Testis (tissue), 3 donors: ENCODE measurements around the gene HHIPL1. TPM values are rescaled to one million over a fixed set of nuclear protein-coding genes. Genes with fewer than 3 reads are reported as not detected.

Source experiments
- DNase-seq: peaks from one replicate; pipeline ENCODE4 v3.0.0-alpha.2; 2019
- H3K27ac ChIP-seq, 2 donors: fragments of 200-600 bp; sonication (generic); one replicate each; pipeline ENCODE4 v1.5.1; 2019
- H3K27me3 ChIP-seq: fragments of 200-600 bp; sonication (generic); one replicate; pipeline ENCODE4 v1.5.1; 2019
- H3K36me3 ChIP-seq: fragments of 200-600 bp; sonication (generic); one replicate; pipeline ENCODE4 v1.5.1; 2017; ENCODE audit warnings: low read depth; ENCODE audit errors: missing control alignments
- H3K4me1 ChIP-seq: fragments of 200-600 bp; sonication (generic); one replicate; pipeline ENCODE4 v1.5.1; 2019
- H3K4me3 ChIP-seq, 2 donors: fragments of 200-600 bp; sonication (generic); one replicate each; pipeline ENCODE4 v1.5.1; 2017 to 2019
- H3K9me3 ChIP-seq: fragments of 200-600 bp; sonication (generic); one replicate; pipeline ENCODE4 v1.5.1; 2017
- CTCF ChIP-seq, 3 experiments: fragments of 450-650 bp in 2 of 3; fragments of 200-600 bp in 1 of 3; sonication (generic) in 1 of 3; IDR thresholded peaks; one replicate each; pipeline ENCODE4 v1.5.1; 2016 to 2019; ENCODE audit warnings: antibody characterized with exemption in 3 of 3, mild to moderate bottlenecking in 2 of 3, moderate library complexity in 1 of 3
- POLR2A ChIP-seq: fragments of 450-650 bp; IDR thresholded peaks from one replicate; pipeline ENCODE4 v1.6.1; 2017; ENCODE audit warnings: antibody characterized with exemption, mild to moderate bottlenecking, moderate library complexity
- WGBS, 2 donors: methylation state at CpG; one replicate each; pipeline ENCODE4 v1.1.5; 2018; 5-methylcytosine and 5-hydroxymethylcytosine counted together
- intact Hi-C: fragments of 100-400 bp; cut with DNase I; formaldehyde crosslinking; loops from one replicate; pipeline ENCODE4 v1.15.1; 2023; ENCODE audit warnings: low total_unique reads
- polyA plus RNA-seq: library from polyadenylated mRNA; stranded (reverse); fragments of 350-450 nt; fragmentation: Illumina TruSeq; extraction: RNeasy Lipid Tissue Mini Kit (QIAGEN cat#74804); gene quantifications from one replicate; pipeline ENCODE4 v1.2.3, GENCODE V29; 2014; ENCODE audit warnings: low read depth, low replicate concordance; ENCODE audit not compliant: insufficient read depth
- total RNA-seq, 2 donors: library from RNA; depleted of rRNA; stranded (reverse); fragments of >200 nt; gene quantifications; one replicate each; pipeline ENCODE4 v1.2.3, GENCODE V29; 2016

The HHIPL1 gene
- total and polyA plus RNA-seq, 3 donors from 2014 or later: 1.0 to 3.9 (median 2.7) TPM

- intact Hi-C loops: no loop called here
- Histone ChIP-seq H3K4me1 (no peaks in the 10 kb centered on the region), H3K9me3 (no peaks in the 10 kb centered on the region), H3K36me3 (no peaks in the 10 kb centered on the region), H3K27me3 (no peaks in the 10 kb centered on the region), H3K4me3 (no peak overlapping the region), H3K27ac (no peak overlapping the region)
- TF ChIP-seq CTCF (IDR thresholded peaks at IDR 0.05): no peak
- no peak for TF ChIP-seq POLR2A
- no peak for DNase-seq
- WGBS, 2 donors: 96 to 99% methylated on average over 2 of the region's 2 CpGs
Measured at GRCh38 chr14:99704037-99704436, 59.1 kb downstream of the HHIPL1 start.

GRCh38 chr14:99706107-99706900 is 61.4 kb downstream of the HHIPL1 start:
- intact Hi-C loops: no loop called here
- H3K9me3 ChIP-seq: no peaks in the 10 kb centered on the region
- H3K27ac ChIP-seq: no peak overlapping the region
- no peak for DNase-seq
- H3K4me1 ChIP-seq: no peaks in the 10 kb centered on the region
- TF ChIP-seq POLR2A (no peak), CTCF (IDR thresholded peaks at IDR 0.05) (no peak)
- H3K27me3 ChIP-seq: no peaks in the 10 kb centered on the region
- H3K36me3 ChIP-seq: no peaks in the 10 kb centered on the region
- WGBS, 2 donors: 76 to 83% methylated on average over 8 of the region's 8 CpGs
- no peak overlapping the region for H3K4me3 ChIP-seq

- WGBS, 2 donors: 95 to 97% methylated on average over 2 of the region's 2 CpGs
- H3K27ac ChIP-seq: no peak overlapping the region
- DNase-seq: no peak
- H3K36me3 ChIP-seq: no peaks in the 10 kb centered on the region
- no peak for TF ChIP-seq POLR2A
- TF ChIP-seq CTCF (IDR thresholded peaks at IDR 0.05): no peak
- H3K4me1 ChIP-seq: no peaks in the 10 kb centered on the region
- no peaks in the 10 kb centered on the region for H3K27me3 ChIP-seq
- H3K4me3 ChIP-seq: no peak overlapping the region
- intact Hi-C loops: no loop called here
- H3K9me3 ChIP-seq: no peaks in the 10 kb centered on the region
Measured at GRCh38 chr14:99707420-99707819, 62.5 kb downstream of the HHIPL1 start.

GRCh38 chr14:99707921-99708320 is 63.0 kb downstream of the HHIPL1 start:
- no peak overlapping the region for H3K27ac ChIP-seq
- TF ChIP-seq CTCF (IDR thresholded peaks at IDR 0.05): no peak
- no peak for TF ChIP-seq POLR2A
- H3K36me3 ChIP-seq: no peaks in the 10 kb centered on the region
- no peak overlapping the region for H3K4me3 ChIP-seq
- intact Hi-C loops: no loop called here
- WGBS, 2 donors: 81 to 95% methylated on average over 3 to 9 of the region's 9 CpGs
- no peak for DNase-seq
- H3K4me1 ChIP-seq: no peaks in the 10 kb centered on the region
- H3K9me3 ChIP-seq: no peaks in the 10 kb centered on the region
- no peaks in the 10 kb centered on the region for H3K27me3 ChIP-seq

- intact Hi-C loops: no loop called here
- H3K4me3 ChIP-seq: no peak overlapping the region
- H3K36me3 ChIP-seq: no peaks in the 10 kb centered on the region
- no peaks in the 10 kb centered on the region for H3K9me3 ChIP-seq
- no peaks in the 10 kb centered on the region for H3K27me3 ChIP-seq
- no peaks in the 10 kb centered on the region for H3K4me1 ChIP-seq
- no peak overlapping the region for H3K27ac ChIP-seq
- WGBS, 2 donors: 50 to 83% methylated on average over 2 to 7 of the region's 7 CpGs
- TF ChIP-seq POLR2A: no peak
- TF ChIP-seq CTCF (IDR thresholded peaks at IDR 0.05): no peak
- no peak for DNase-seq
Measured at GRCh38 chr14:99708449-99708848, 63.5 kb downstream of the HHIPL1 start.
